ENCODE data around the gene B4GALNT1.
A peak's percentile ranks its signal among the peaks of the same experiment; 100 is the strongest.

B4GALNT1 gene

DNA sequence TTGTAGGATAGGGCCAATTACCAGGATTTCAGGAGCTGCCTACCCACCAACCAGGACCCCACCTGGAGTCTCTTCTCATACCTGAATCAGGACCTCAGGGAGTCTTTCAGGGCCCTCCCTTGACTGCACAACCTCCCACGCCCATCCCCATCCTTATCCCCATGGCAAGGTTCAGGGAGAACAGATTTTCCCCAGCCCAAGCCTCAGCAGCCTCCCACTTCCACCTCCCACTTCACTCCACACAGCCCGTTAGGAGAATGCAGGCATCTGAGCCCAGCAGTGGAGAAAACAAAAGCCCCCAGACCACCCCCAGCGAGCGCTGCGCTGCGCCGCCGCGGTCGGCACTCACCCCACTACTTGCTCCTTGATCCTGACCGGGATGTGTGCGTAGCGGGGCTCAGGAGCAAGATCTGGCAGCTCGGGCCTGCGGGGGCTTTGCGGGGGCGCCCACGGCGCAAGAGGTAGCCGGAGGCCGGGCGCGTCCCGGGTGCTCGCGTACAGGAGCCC, 1.4 kb downstream of the B4GALNT1 start:
- no peak overlapping the region for H3K4me3 ChIP-seq (ENCODE audit: low read depth, low read length)
- peaks cover 9% of the 10 kb centered on the region for H3K27me3 ChIP-seq (ENCODE audit: control insufficient read depth, insufficient read depth, low read length)
- peak overlapping the region; percentile 59 for H2AFZ ChIP-seq
- peak overlapping the region; percentile 93 for H3K4me2 ChIP-seq (ENCODE audit: low read length)
- no peak overlapping the region for H3K9ac ChIP-seq
- H3K36me3 ChIP-seq (ENCODE audit: control insufficient read depth, insufficient read depth, low read length) = no peaks in the 10 kb centered on the region
- no peaks in the 10 kb centered on the region for H3K9me3 ChIP-seq (ENCODE audit: control insufficient read depth, low read length)
- H3K4me1 ChIP-seq = no peaks in the 10 kb centered on the region
- H3K79me2 ChIP-seq = no peaks in the 10 kb centered on the region
- no peak overlapping the region for H3K27ac ChIP-seq
- TF ChIP-seq, protein P1, sequence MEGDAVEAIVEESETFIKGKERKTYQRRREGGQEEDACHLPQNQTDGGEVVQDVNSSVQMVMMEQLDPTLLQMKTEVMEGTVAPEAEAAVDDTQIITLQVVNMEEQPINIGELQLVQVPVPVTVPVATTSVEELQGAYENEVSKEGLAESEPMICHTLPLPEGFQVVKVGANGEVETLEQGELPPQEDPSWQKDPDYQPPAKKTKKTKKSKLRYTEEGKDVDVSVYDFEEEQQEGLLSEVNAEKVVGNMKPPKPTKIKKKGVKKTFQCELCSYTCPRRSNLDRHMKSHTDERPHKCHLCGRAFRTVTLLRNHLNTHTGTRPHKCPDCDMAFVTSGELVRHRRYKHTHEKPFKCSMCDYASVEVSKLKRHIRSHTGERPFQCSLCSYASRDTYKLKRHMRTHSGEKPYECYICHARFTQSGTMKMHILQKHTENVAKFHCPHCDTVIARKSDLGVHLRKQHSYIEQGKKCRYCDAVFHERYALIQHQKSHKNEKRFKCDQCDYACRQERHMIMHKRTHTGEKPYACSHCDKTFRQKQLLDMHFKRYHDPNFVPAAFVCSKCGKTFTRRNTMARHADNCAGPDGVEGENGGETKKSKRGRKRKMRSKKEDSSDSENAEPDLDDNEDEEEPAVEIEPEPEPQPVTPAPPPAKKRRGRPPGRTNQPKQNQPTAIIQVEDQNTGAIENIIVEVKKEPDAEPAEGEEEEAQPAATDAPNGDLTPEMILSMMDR (IDR thresholded peaks at IDR 0.05) = no peak

DNA sequence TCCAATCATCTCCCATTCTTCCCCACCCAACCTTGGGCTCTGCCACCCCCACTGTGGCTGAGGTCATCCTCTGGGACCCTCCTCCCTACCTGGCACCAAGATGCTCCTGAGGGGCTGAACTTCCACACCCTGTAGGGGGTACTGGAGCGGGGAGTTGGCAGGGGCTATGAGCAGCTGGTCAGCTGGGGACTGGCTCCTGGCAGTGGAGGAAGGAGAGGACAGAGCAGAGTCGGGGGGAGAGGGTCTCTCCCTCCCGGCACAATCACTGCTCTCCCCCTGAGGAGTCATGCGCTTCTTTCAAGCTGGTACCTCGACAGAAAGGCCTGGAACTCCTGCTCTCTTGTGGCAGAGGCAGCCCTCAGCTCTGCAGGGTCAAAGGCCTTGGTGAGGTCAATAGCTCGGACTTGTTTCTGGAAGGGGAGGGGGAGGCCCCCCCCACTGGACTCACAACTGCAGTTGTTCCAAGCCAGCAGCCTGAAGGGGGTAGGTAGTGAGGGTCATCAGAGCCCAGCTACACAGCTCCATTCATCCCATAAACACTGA, 2.0 kb downstream of the B4GALNT1 start:
- no peaks in the 10 kb centered on the region for H3K36me3 ChIP-seq (ENCODE audit: control insufficient read depth, insufficient read depth, low read length)
- no peaks in the 10 kb centered on the region for H3K9me3 ChIP-seq (ENCODE audit: control insufficient read depth, low read length)
- H2AFZ ChIP-seq = no peak overlapping the region
- H3K27ac ChIP-seq = no peak overlapping the region
- H3K4me2 ChIP-seq (ENCODE audit: low read length) = no peak overlapping the region
- H3K27me3 ChIP-seq (ENCODE audit: control insufficient read depth, insufficient read depth, low read length) = peaks cover 9% of the 10 kb centered on the region
- no peak overlapping the region for H3K9ac ChIP-seq
- TF ChIP-seq, protein P1 (IDR thresholded peaks at IDR 0.05) = no peak
- no peaks in the 10 kb centered on the region for H3K4me1 ChIP-seq
- no peak overlapping the region for H3K4me3 ChIP-seq (ENCODE audit: low read depth, low read length)
- no peaks in the 10 kb centered on the region for H3K79me2 ChIP-seq

- Histone ChIP-seq H3K27me3 (ENCODE audit: control insufficient read depth, insufficient read depth, low read length) (peaks cover 9% of the 10 kb centered on the region), H3K36me3 (ENCODE audit: control insufficient read depth, insufficient read depth, low read length) (no peaks in the 10 kb centered on the region), H3K4me3 (ENCODE audit: low read depth, low read length) (no peak overlapping the region), H3K79me2 (no peaks in the 10 kb centered on the region), H3K9me3 (ENCODE audit: control insufficient read depth, low read length) (no peaks in the 10 kb centered on the region), H3K27ac (no peak overlapping the region), H3K9ac (no peak overlapping the region), H3K4me2 (ENCODE audit: low read length) (no peak overlapping the region), H2AFZ (no peak overlapping the region), H3K4me1 (no peaks in the 10 kb centered on the region)
- TF ChIP-seq, protein P1 (IDR thresholded peaks at IDR 0.05) = no peak
These were observed 3.0 kb downstream of the B4GALNT1 start for GRCh38 chr12:57629897-57630471.

DNA sequence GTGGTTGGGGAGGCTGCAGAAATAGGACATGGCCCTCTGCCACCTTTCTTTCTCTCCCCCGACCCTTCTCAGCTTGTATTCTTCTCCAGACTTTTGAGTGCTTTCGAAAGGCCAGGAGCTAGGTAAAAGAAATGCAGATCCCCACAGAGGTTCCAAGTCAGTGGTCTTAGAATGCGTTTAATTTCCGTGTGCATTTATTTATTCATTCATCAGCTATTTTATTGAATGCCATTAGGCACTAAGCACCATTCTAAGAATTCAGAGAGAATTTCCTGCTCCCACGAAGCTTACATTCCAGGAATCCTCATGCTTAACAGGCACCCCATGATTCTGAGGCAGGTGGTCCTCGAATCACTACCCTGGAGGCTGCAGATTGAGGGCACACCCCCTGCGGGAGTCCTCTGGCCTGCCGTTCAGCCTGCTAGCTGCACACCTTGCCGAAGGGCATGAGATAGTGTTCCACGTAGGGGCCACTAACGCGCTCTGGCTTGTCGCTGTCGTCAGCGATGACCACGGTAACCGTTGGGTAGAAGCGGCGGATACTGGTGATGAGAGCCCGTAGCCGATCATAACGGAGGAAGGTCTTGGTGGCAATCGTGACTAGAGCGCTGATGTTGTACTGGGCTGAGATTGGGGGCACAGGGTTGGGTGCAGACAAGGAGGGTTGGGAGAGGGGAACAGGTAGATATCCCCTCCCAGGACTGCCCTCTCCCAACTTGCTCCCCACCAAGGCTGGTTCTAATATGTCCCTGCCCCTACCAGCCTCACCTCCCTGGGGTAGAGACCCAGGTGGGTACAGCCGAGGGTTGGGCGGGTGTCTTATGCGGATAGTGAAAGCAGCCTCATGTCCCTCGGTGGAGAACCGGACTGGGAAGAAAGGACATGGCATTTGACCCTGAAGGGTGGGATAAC, 4.5 kb downstream of the B4GALNT1 start:
- H3K4me3 ChIP-seq (ENCODE audit: low read depth, low read length) = no peak overlapping the region
- peaks cover 9% of the 10 kb centered on the region for H3K27me3 ChIP-seq (ENCODE audit: control insufficient read depth, insufficient read depth, low read length)
- H3K4me1 ChIP-seq = no peaks in the 10 kb centered on the region
- H3K4me2 ChIP-seq (ENCODE audit: low read length) = no peak overlapping the region
- no peaks in the 10 kb centered on the region for H3K36me3 ChIP-seq (ENCODE audit: control insufficient read depth, insufficient read depth, low read length)
- H3K27ac ChIP-seq = no peak overlapping the region
- no peak overlapping the region for H3K9ac ChIP-seq
- TF ChIP-seq, protein P1 (IDR thresholded peaks at IDR 0.05) = no peak
- H3K79me2 ChIP-seq = no peaks in the 10 kb centered on the region
- H2AFZ ChIP-seq = peak overlapping the region; percentile 61
- no peaks in the 10 kb centered on the region for H3K9me3 ChIP-seq (ENCODE audit: control insufficient read depth, low read length)
